ENCODE measurements around the gene CXXC5. TPM values are rescaled to one million over a fixed set of nuclear protein-coding genes. Genes with fewer than 3 reads are reported as not detected.

Gene CXXC5
- total RNA-seq, 1 donor from 2014 or later = 41.9 TPM

DNA sequence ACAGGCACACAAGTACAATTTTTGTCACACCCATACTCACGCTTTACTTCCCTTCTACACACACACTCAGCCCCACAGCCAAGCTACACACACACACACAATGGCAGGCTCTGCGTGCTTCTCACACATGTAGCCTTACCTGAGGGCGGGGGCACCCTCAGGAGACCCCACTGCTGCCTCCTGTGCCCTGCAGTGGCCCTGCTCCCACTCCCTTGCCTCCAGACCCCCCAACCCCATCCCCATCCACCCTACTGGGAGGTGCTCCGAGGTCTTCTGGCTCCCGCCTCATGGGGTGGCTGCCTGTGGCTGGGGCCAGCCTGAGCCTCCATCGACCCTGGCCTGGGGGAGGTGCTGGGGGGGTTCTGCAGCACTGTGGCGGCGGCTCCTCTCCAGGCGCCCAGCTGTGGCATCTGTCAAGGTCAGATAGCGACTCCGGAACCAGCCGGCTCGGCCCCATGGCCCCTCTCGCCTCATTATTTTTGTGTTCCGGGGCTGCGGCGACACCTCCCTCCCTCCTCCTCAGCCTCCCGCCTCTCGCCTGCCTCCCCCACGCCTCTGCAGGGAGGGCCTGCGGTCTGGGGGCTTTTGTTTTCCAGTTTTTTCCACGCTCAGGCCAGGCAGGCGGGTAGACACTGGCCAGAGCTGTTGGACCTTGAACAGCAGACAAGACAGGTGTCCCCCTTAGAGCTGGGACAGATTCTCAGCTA, 21.7 kb downstream of the CXXC5 start:
- H3K4me3 ChIP-seq = peak overlapping the region; percentile 35 to 62
- DNase-seq (ENCODE audit: low spot score in 2 of 2) = no peak
- no peaks in the 10 kb centered on the region for H3K36me3 ChIP-seq
- H3K27ac ChIP-seq = peak overlapping the region; percentile 96
- intact Hi-C loops (cut with DNase I) = no loop called here
- H3K27me3 ChIP-seq = no peaks in the 10 kb centered on the region
- TF ChIP-seq CTCF (IDR thresholded peaks at IDR 0.05) = no peak
- H3K4me1 ChIP-seq = peaks cover 49 to 90% of the 10 kb centered on the region in 2 donors
- H3K9me3 ChIP-seq = no peaks in the 10 kb centered on the region

DNA sequence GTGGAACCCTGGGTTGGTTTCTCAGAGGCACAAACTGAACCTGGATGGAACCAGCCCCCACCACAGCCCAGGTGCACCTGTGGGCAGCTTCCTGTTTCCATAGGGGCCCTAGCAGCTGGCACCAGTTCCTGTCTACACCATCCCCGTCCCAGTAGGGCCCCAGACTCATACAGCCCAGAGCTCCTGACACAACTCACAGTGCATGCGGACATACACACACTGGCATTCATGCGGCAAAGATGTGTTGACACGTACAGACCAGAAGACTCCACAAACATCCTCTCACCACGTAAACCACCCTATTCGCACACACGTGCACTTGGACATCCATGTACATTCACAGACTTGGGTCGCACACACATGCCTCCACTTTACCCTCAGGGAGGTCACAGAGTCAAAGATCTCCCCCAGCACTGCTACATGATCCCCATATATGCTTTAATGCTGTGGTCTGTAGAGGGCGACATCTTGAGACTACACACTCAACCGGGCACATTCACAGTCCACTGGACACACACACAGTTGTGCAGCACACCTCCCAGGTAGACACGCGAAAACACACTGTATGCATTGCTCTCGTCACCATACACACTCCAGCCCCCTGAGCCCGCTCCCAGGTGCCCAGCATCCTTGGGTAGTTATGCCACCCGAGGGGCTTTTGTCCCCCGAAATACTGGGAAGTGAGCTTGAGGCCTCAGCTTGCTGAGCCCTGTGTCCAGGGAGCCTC, 22.4 kb downstream of the CXXC5 start:
- peaks cover 48 to 90% of the 10 kb centered on the region in 2 donors for H3K4me1 ChIP-seq
- DNase-seq (ENCODE audit: low spot score in 2 of 2) = no peak
- H3K36me3 ChIP-seq = no peaks in the 10 kb centered on the region
- peak overlapping the region; percentile 96 for H3K27ac ChIP-seq
- H3K9me3 ChIP-seq = no peaks in the 10 kb centered on the region
- TF ChIP-seq CTCF (IDR thresholded peaks at IDR 0.05) = peak in 1 of 3 experiments; percentile 39
- no peaks in the 10 kb centered on the region for H3K27me3 ChIP-seq
- H3K4me3 ChIP-seq = peak overlapping the region; percentile 35 to 62
- intact Hi-C loops (cut with DNase I) = no loop called here

DNA sequence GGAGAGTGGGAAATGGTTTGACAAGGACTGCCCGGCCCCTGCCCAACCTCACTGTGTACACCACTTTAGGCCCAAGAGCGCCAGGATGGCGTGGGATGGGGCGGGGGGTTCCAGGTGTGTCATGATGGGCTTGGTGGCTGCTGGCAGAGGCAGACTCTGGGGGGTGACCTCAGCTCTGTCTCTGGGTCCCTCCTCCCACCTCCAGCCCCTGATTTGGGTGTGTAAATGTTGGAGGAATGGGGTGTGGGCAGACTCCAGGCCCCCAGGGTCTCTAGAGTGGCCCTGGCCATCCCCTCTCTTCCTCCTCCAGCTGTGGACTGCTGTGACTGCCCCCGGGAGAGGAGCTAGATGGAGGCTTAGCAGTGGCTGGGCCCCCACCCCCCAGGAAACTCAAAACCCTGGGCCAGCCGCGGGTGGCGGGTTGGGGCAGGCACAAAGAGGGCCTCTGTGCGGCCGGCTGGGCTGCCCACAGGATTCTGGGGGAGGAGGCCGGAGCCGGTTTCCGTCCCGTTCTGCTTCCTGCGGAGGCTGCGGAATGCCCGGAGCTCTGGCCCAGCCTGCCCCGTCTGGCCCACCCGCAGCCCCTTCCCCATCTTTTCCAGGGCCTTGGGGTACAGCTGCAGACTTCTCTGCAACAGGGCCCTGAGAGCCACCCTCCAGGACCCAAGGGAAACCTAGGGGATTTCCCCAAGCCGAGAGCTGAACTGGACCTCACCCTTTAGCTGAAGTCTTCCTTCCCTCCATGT, 23.1 kb downstream of the CXXC5 start:
- Histone ChIP-seq H3K27ac (peak overlapping the region; percentile 96), H3K4me3 (peak overlapping the region in 1 of 2 donors; percentile 47), H3K9me3 (no peaks in the 10 kb centered on the region), H3K36me3 (no peaks in the 10 kb centered on the region), H3K4me1 (peaks cover 45 to 85% of the 10 kb centered on the region in 2 donors), H3K27me3 (no peaks in the 10 kb centered on the region)
- TF ChIP-seq CTCF (IDR thresholded peaks at IDR 0.05) = no peak
- intact Hi-C loops (cut with DNase I) = no loop called here
- DNase-seq (ENCODE audit: low spot score in 2 of 2) = no peak

- Histone ChIP-seq H3K27ac (peak overlapping the region in 1 of 2 donors; percentile 70), H3K9me3 (no peaks in the 10 kb centered on the region), H3K27me3 (no peaks in the 10 kb centered on the region), H3K4me1 (peaks cover 41 to 78% of the 10 kb centered on the region in 2 donors), H3K4me3 (no peak overlapping the region), H3K36me3 (peaks cover under 1 to 4% of the 10 kb centered on the region in 2 donors)
- intact Hi-C loops (cut with DNase I) = no loop called here
- no peak for DNase-seq (ENCODE audit: low spot score in 2 of 2)
- TF ChIP-seq CTCF (IDR thresholded peaks at IDR 0.05) = no peak
Observed at GRCh38 chr5:139675213-139675612, 27.1 kb downstream of the CXXC5 start.

DNA sequence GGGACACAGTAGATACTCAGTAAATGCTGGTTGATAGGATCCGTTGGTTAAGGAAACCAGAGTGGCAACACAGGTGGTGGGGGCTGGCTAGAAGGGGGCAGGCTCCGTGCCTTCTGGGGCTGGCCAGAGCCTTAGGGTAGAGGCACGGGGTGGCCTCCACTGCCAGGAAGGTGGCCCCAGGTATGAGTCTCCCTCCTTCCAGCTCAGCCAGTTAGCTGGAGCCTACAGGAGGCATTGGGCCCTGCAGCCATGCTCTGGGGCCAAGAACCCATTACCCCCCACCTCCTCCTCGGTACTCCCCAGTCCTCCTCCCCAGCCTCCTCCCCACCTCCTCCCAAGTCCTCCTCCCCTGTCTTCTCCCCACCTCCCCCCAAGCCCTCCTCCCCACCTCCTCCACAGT, 27.7 kb downstream of the CXXC5 start:
- H3K27ac ChIP-seq = peak overlapping the region in 1 of 2 donors; percentile 70
- intact Hi-C loops (cut with DNase I) = no loop called here
- no peak for DNase-seq (ENCODE audit: low spot score in 2 of 2)

More for the DNA sequence above, 27.7 kb downstream of the CXXC5 start:
- Histone ChIP-seq H3K36me3 (peaks cover 7 to 8% of the 10 kb centered on the region in 2 donors), H3K27me3 (no peaks in the 10 kb centered on the region), H3K9me3 (no peaks in the 10 kb centered on the region), H3K4me3 (no peak overlapping the region), H3K4me1 (peaks cover 37 to 72% of the 10 kb centered on the region in 2 donors)
- TF ChIP-seq CTCF (IDR thresholded peaks at IDR 0.05) = no peak

All from ascending aorta (tissue), 2 donors.